Medulla oblongata (tissue), 1 donor: ENCODE measurements around the gene ACSM3.
A peak's percentile ranks its signal among the peaks of the same experiment; 100 is the strongest.

Experiments used
- DNase-seq: peaks from one replicate; pipeline ENCODE4 v3.0.0-alpha.2; 2015; ENCODE audit errors: extremely low spot score

Gene ACSM3

GRCh38 chr16:20805684-20806167 lies 41.9 kb downstream of the ACSM3 start:
- peak; percentile 2 for DNase-seq

- peak; percentile 94 for DNase-seq
Observed at GRCh38 chr16:20806168-20807050, 42.6 kb downstream of the ACSM3 start, which contains the start of the genes ERI2 and REXO5. TSS of gene ERI2 (minus strand) at chr16:20806472. CDS start at chr16:20806430, 42 bp downstream. TSS of gene REXO5 (plus strand) at chr16:20806527. CDS start at chr16:20806954, 427 bp downstream.

- no peak for DNase-seq
Observed at GRCh38 chr16:20807862-20808261, 44.0 kb downstream of the ACSM3 start.

GRCh38 chr16:20811889-20812439 lies 48.1 kb downstream of the ACSM3 start:
- DNase-seq, result no peak

- no peak for DNase-seq
Observed at GRCh38 chr16:20812510-20812909, 48.7 kb downstream of the ACSM3 start.

GRCh38 chr16:20814784-20815183 lies 51.0 kb downstream of the ACSM3 start:
- DNase-seq, result no peak

GRCh38 chr16:20818929-20819585 lies 55.2 kb downstream of the ACSM3 start:
- no peak for DNase-seq

GRCh38 chr16:20821682-20822081 lies 57.9 kb downstream of the ACSM3 start:
- DNase-seq, result no peak

- DNase-seq, result no peak
Observed at GRCh38 chr16:20822521-20823325, 58.9 kb downstream of the ACSM3 start.

GRCh38 chr16:20826039-20826566 lies 62.3 kb downstream of the ACSM3 start:
- DNase-seq, result no peak

- no peak for DNase-seq
Observed at GRCh38 chr16:20829536-20829935, 65.7 kb downstream of the ACSM3 start.

GRCh38 chr16:20830372-20830771 lies 66.6 kb downstream of the ACSM3 start:
- no peak for DNase-seq

GRCh38 chr16:20833086-20833485 lies 69.3 kb downstream of the ACSM3 start:
- peak; percentile 15 for DNase-seq

- no peak for DNase-seq
Observed at GRCh38 chr16:20838240-20838639, 74.4 kb downstream of the ACSM3 start.

GRCh38 chr16:20839504-20839903 lies 75.7 kb downstream of the ACSM3 start:
- no peak for DNase-seq

GRCh38 chr16:20844054-20844453 lies 80.2 kb downstream of the ACSM3 start:
- DNase-seq, result no peak

GRCh38 chr16:20844588-20844987 lies 80.8 kb downstream of the ACSM3 start:
- no peak for DNase-seq

- no peak for DNase-seq
Observed at GRCh38 chr16:20846030-20846429, 82.2 kb downstream of the ACSM3 start.

- no peak for DNase-seq
Observed at GRCh38 chr16:20846551-20846950, 82.7 kb downstream of the ACSM3 start.
